ENCODE measurements around the gene ZMYND8. TPM values are rescaled to one million over a fixed set of nuclear protein-coding genes. Genes with fewer than 3 reads are reported as not detected.

ZMYND8 gene
- total and polyA plus RNA-seq, 2 donors (not counting 1 experiment from before 2014, with no cell fraction given): 12.6 to 13.0 TPM

GRCh38 chr20:47286681-47287080, 69.8 kb downstream of the ZMYND8 start:
- H3K27me3 ChIP-seq (ENCODE audit: control insufficient read depth, insufficient read depth, low read length): no peaks in the 10 kb centered on the region
- H3K79me2 ChIP-seq (ENCODE audit: control insufficient read depth, insufficient read depth, low read length): no peaks in the 10 kb centered on the region
- DNase-seq (ENCODE audit: low read depth in 2 of 2): no peak
- no peak overlapping the region for H3K4me3 ChIP-seq (replicated peaks in 1 of 4; ENCODE audit: control extremely low read depth in 1 of 4, insufficient read depth in 1 of 4, low read depth in 3 of 4, low read length in 4 of 4)
- H3K4me1 ChIP-seq (ENCODE audit: control insufficient read depth, extremely low read depth, insufficient read depth, low read length): no peaks in the 10 kb centered on the region
- TF ChIP-seq EZH2 (IDR thresholded peaks at IDR 0.05; ENCODE audit: low read length, missing control alignments): no peak
- TF ChIP-seq, protein P1, sequence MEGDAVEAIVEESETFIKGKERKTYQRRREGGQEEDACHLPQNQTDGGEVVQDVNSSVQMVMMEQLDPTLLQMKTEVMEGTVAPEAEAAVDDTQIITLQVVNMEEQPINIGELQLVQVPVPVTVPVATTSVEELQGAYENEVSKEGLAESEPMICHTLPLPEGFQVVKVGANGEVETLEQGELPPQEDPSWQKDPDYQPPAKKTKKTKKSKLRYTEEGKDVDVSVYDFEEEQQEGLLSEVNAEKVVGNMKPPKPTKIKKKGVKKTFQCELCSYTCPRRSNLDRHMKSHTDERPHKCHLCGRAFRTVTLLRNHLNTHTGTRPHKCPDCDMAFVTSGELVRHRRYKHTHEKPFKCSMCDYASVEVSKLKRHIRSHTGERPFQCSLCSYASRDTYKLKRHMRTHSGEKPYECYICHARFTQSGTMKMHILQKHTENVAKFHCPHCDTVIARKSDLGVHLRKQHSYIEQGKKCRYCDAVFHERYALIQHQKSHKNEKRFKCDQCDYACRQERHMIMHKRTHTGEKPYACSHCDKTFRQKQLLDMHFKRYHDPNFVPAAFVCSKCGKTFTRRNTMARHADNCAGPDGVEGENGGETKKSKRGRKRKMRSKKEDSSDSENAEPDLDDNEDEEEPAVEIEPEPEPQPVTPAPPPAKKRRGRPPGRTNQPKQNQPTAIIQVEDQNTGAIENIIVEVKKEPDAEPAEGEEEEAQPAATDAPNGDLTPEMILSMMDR (conservative IDR thresholded peaks at IDR 0.05 in 1 of 2, IDR thresholded peaks at IDR 0.05 in 1 of 2; ENCODE audit: low read depth in 1 of 2, low read length in 2 of 2): no peak
- no peak overlapping the region for H3K27ac ChIP-seq (ENCODE audit: insufficient read depth, low read length)
- no peak overlapping the region for H3K9ac ChIP-seq (ENCODE audit: insufficient read depth, low read length)
- no peaks in the 10 kb centered on the region for H3K9me3 ChIP-seq (ENCODE audit: control insufficient read depth, insufficient read depth, low read depth, low read length)
- peaks cover 8% of the 10 kb centered on the region for H3K36me3 ChIP-seq (ENCODE audit: control insufficient read depth, insufficient read depth, low read length)
- no peak overlapping the region for H2AFZ ChIP-seq (ENCODE audit: low read length)
- H3K4me2 ChIP-seq (ENCODE audit: extremely low read depth, insufficient read depth, low read length): no peak overlapping the region
- H4K20me1 ChIP-seq (ENCODE audit: control insufficient read depth, extremely low read depth, insufficient read depth, low read length): no peaks in the 10 kb centered on the region

DNA sequence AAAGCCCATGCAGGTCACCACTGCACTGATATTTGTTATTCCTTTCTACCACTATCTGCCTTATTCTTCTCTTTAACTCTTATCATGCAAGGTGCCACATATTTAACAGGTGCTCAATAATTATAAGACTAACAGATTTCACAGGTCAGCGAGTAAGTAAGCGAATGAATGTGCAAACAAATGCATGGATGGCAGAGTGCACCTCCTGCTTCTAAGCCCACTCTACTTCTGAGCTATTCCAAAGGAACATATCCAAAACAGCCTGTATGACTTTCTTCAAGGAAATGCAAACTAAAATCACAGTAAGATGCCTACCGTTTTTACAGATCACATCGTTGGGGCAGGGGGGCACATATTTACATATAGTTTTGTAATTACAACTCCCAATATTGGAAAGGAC, 71.3 kb downstream of the ZMYND8 start:
- H2AFZ ChIP-seq (ENCODE audit: low read length): no peak overlapping the region
- no peaks in the 10 kb centered on the region for H3K79me2 ChIP-seq (ENCODE audit: control insufficient read depth, insufficient read depth, low read length)
- DNase-seq (ENCODE audit: low read depth in 2 of 2): no peak
- H3K36me3 ChIP-seq (ENCODE audit: control insufficient read depth, insufficient read depth, low read length): peaks cover 7% of the 10 kb centered on the region
- H4K20me1 ChIP-seq (ENCODE audit: control insufficient read depth, extremely low read depth, insufficient read depth, low read length): no peaks in the 10 kb centered on the region
- H3K9ac ChIP-seq (ENCODE audit: insufficient read depth, low read length): no peak overlapping the region
- H3K27ac ChIP-seq (ENCODE audit: insufficient read depth, low read length): no peak overlapping the region
- H3K27me3 ChIP-seq (ENCODE audit: control insufficient read depth, insufficient read depth, low read length): no peaks in the 10 kb centered on the region
- no peak overlapping the region for H3K4me3 ChIP-seq (replicated peaks in 1 of 4; ENCODE audit: control extremely low read depth in 1 of 4, insufficient read depth in 1 of 4, low read depth in 3 of 4, low read length in 4 of 4)
- H3K9me3 ChIP-seq (ENCODE audit: control insufficient read depth, insufficient read depth, low read depth, low read length): no peaks in the 10 kb centered on the region
- H3K4me1 ChIP-seq (ENCODE audit: control insufficient read depth, extremely low read depth, insufficient read depth, low read length): no peaks in the 10 kb centered on the region
- TF ChIP-seq EZH2 (IDR thresholded peaks at IDR 0.05; ENCODE audit: low read length, missing control alignments): no peak
- TF ChIP-seq, protein P1 (conservative IDR thresholded peaks at IDR 0.05 in 1 of 2, IDR thresholded peaks at IDR 0.05 in 1 of 2; ENCODE audit: low read depth in 1 of 2, low read length in 2 of 2): no peak
- H3K4me2 ChIP-seq (ENCODE audit: extremely low read depth, insufficient read depth, low read length): no peak overlapping the region

DNA sequence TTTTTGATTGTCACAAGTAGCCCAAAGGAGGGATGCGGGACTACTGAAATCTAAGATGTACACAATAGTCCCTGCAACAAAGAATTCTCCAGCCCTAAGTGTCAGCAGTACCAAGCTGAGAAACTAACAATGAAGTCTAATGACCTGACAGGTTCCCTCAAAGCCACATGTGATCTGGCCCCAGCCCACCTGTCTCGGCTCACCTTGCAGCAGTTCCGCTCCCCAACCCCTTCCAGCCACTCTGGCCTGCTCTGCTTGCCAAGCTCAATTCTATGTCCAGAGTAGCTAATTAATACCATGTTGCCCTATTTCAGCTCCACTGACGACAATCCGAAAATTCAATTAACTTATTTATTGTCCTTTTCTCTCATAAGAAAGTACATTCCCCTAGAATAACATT, 72.1 kb downstream of the ZMYND8 start:
- Histone ChIP-seq H4K20me1 (ENCODE audit: control insufficient read depth, extremely low read depth, insufficient read depth, low read length) (no peaks in the 10 kb centered on the region), H3K4me3 (replicated peaks in 1 of 4; ENCODE audit: control extremely low read depth in 1 of 4, insufficient read depth in 1 of 4, low read depth in 3 of 4, low read length in 4 of 4) (no peak overlapping the region), H3K36me3 (ENCODE audit: control insufficient read depth, insufficient read depth, low read length) (peaks cover 8% of the 10 kb centered on the region)

More for the DNA sequence above, 72.1 kb downstream of the ZMYND8 start:
- H2AFZ ChIP-seq (ENCODE audit: low read length): no peak overlapping the region
- H3K9ac ChIP-seq (ENCODE audit: insufficient read depth, low read length): no peak overlapping the region
- no peak for TF ChIP-seq EZH2 (IDR thresholded peaks at IDR 0.05; ENCODE audit: low read length, missing control alignments)
- TF ChIP-seq, protein P1 (conservative IDR thresholded peaks at IDR 0.05 in 1 of 2, IDR thresholded peaks at IDR 0.05 in 1 of 2; ENCODE audit: low read depth in 1 of 2, low read length in 2 of 2): no peak
- no peaks in the 10 kb centered on the region for H3K4me1 ChIP-seq (ENCODE audit: control insufficient read depth, extremely low read depth, insufficient read depth, low read length)
- H3K79me2 ChIP-seq (ENCODE audit: control insufficient read depth, insufficient read depth, low read length): no peaks in the 10 kb centered on the region
- no peaks in the 10 kb centered on the region for H3K9me3 ChIP-seq (ENCODE audit: control insufficient read depth, insufficient read depth, low read depth, low read length)
- no peak for DNase-seq (ENCODE audit: low read depth in 2 of 2)
- no peaks in the 10 kb centered on the region for H3K27me3 ChIP-seq (ENCODE audit: control insufficient read depth, insufficient read depth, low read length)
- no peak overlapping the region for H3K27ac ChIP-seq (ENCODE audit: insufficient read depth, low read length)
- H3K4me2 ChIP-seq (ENCODE audit: extremely low read depth, insufficient read depth, low read length): no peak overlapping the region
